M059J (cell line): ENCODE data around the gene LYZL6. TPM values are rescaled to one million over a fixed set of nuclear protein-coding genes. Genes with fewer than 3 reads are reported as not detected.
A peak's percentile ranks its signal among the peaks of the same experiment; 100 is the strongest.
"Not testable (repeated sequence)": the region's sequence is repeated elsewhere in the genome, so short reads cannot be mapped to it uniquely, and the experiment has no call there.

Experiments used
- DNase-seq: peaks from one replicate; pipeline ENCODE4 v3.0.0-alpha.2; 2012; ENCODE audit warnings: low read depth
- total RNA-seq: library from RNA; depleted of rRNA; stranded (reverse); fragments of >200 nt; shearing (Covaris generic); gene quantifications from 2 replicates; pipeline ENCODE4 v1.2.3, GENCODE V29; 2014

LYZL6 gene
- total RNA-seq, 1 experiment from 2014 or later, result not detected

- no peak for DNase-seq
These were observed 36.4 kb downstream of the LYZL6 start for GRCh38 chr17:35906926-35907637.

GRCh38 chr17:35906191-35906925 lies 37.2 kb downstream of the LYZL6 start:
- DNase-seq, result peak; percentile 28

- DNase-seq, result no peak
These were observed 40.1 kb downstream of the LYZL6 start for GRCh38 chr17:35903451-35903850.

- no peak for DNase-seq
These were observed 41.8 kb downstream of the LYZL6 start for GRCh38 chr17:35901631-35902175.

- peak; percentile 29 for DNase-seq
These were observed 42.6 kb downstream of the LYZL6 start for GRCh38 chr17:35900708-35901480.

- DNase-seq, result no peak
These were observed 43.2 kb downstream of the LYZL6 start for GRCh38 chr17:35900280-35900679.

GRCh38 chr17:35898283-35899070 lies 45.0 kb downstream of the LYZL6 start:
- DNase-seq, result peak; percentile 83

GRCh38 chr17:35897772-35898171 lies 45.7 kb downstream of the LYZL6 start:
- DNase-seq, result not testable (repeated sequence)

GRCh38 chr17:35895636-35896587 lies 47.6 kb downstream of the LYZL6 start:
- DNase-seq, result peak; percentile 38

- no peak for DNase-seq
These were observed 49.3 kb downstream of the LYZL6 start for GRCh38 chr17:35894206-35894605.

- no peak for DNase-seq
These were observed 49.8 kb downstream of the LYZL6 start for GRCh38 chr17:35893751-35894150.

- peak; percentile 29 for DNase-seq
These were observed 51.1 kb downstream of the LYZL6 start for GRCh38 chr17:35892091-35893035.

GRCh38 chr17:35891269-35891668 lies 52.2 kb downstream of the LYZL6 start:
- DNase-seq, result no peak

- peak; percentile 19 for DNase-seq
These were observed 52.7 kb downstream of the LYZL6 start for GRCh38 chr17:35890774-35891155.

- peak; percentile 74 for DNase-seq
These were observed 53.4 kb downstream of the LYZL6 start for GRCh38 chr17:35889818-35890773.

GRCh38 chr17:35889241-35889640 lies 54.3 kb downstream of the LYZL6 start:
- DNase-seq, result no peak
